Measurements from ENCODE around the gene SLC22A23. TPM values are rescaled to one million over a fixed set of nuclear protein-coding genes. Genes with fewer than 3 reads are reported as not detected.
A peak's percentile ranks its signal among the peaks of the same experiment; 100 is the strongest.

The SLC22A23 gene
- total and polyA plus RNA-seq, 8 donors: 4.9 to 27.9 (median 14.2) TPM

GRCh38 chr6:3285732-3286131, 171.1 kb downstream of the SLC22A23 start:
- TF ChIP-seq CTCF (IDR thresholded peaks at IDR 0.05): no peak
- Histone ChIP-seq H3K9me3 (no peaks in the 10 kb centered on the region), H3K27me3 (no peaks in the 10 kb centered on the region), H3K27ac (no peak overlapping the region), H3K4me1 (no peaks in the 10 kb centered on the region), H3K36me3 (peaks cover 0 to 13% (median 0%) of the 10 kb centered on the region in 3 donors), H3K4me3 (no peak overlapping the region)
- 89 to 90% methylated on average over 14 of the region's 14 CpGs for WGBS, 2 donors
- intact Hi-C loops (cut with DNase I): no loop called here
- no peak for FAIRE-seq
- ATAC-seq: no peak
- peak in 1 of 6 donors; percentile 53 for DNase-seq

GRCh38 chr6:3285049-3285639, 171.7 kb downstream of the SLC22A23 start:
- intact Hi-C loops (cut with DNase I): no loop called here
- TF ChIP-seq CTCF (IDR thresholded peaks at IDR 0.05): no peak
- ATAC-seq: no peak
- WGBS, 2 donors: 89 to 92% methylated on average over 19 of the region's 19 CpGs
- no peak overlapping the region for H3K27ac ChIP-seq
- FAIRE-seq: no peak
- peak in 1 of 6 donors; percentile 50 for DNase-seq
- no peak overlapping the region for H3K4me3 ChIP-seq
- H3K36me3 ChIP-seq: peaks cover 0 to 13% (median 0%) of the 10 kb centered on the region in 3 donors
- H3K4me1 ChIP-seq: no peaks in the 10 kb centered on the region
- no peaks in the 10 kb centered on the region for H3K27me3 ChIP-seq
- no peaks in the 10 kb centered on the region for H3K9me3 ChIP-seq

- WGBS, 2 donors: 78 to 79% methylated on average over 17 of the region's 17 CpGs
- ATAC-seq (no peak), FAIRE-seq (no peak), DNase-seq (peak in 3 of 6 donors; percentile 64 to 81 (median 73))
- H3K9me3 ChIP-seq: no peaks in the 10 kb centered on the region
- no peak for TF ChIP-seq CTCF (IDR thresholded peaks at IDR 0.05)
- peaks cover 0 to 13% (median 0%) of the 10 kb centered on the region in 3 donors for H3K36me3 ChIP-seq
- H3K27ac ChIP-seq: no peak overlapping the region
- H3K27me3 ChIP-seq: no peaks in the 10 kb centered on the region
- peaks cover 0 to 3% (median 0%) of the 10 kb centered on the region in 3 donors for H3K4me1 ChIP-seq
- intact Hi-C loops (cut with DNase I): loop anchor here in 1 of 3 donors (5.0 kb wide), 1 partner anchor 443 kb away; no protein-coding TSS in a partner anchor
- no peak overlapping the region for H3K4me3 ChIP-seq
Measured at GRCh38 chr6:3284436-3284876, 172.4 kb downstream of the SLC22A23 start.

GRCh38 chr6:3283641-3284435, 173.0 kb downstream of the SLC22A23 start:
- FAIRE-seq (no peak), DNase-seq (peak in 2 of 6 donors; percentile 44 to 59), ATAC-seq (no peak)
- intact Hi-C loops (cut with DNase I): loop anchor here in 1 of 3 donors (5.0 kb wide), 1 partner anchor 443 kb away; no protein-coding TSS in a partner anchor
- H3K9me3 ChIP-seq: no peaks in the 10 kb centered on the region
- no peak overlapping the region for H3K4me3 ChIP-seq
- peaks cover 0 to 3% (median 0%) of the 10 kb centered on the region in 3 donors for H3K4me1 ChIP-seq
- no peak overlapping the region for H3K27ac ChIP-seq
- 81 to 83% methylated on average over 23 of the region's 23 CpGs for WGBS, 2 donors
- peaks cover 0 to 13% (median 0%) of the 10 kb centered on the region in 3 donors for H3K36me3 ChIP-seq
- no peaks in the 10 kb centered on the region for H3K27me3 ChIP-seq
- no peak for TF ChIP-seq CTCF (IDR thresholded peaks at IDR 0.05)
